ENCODE measurements around the gene INAFM2.

Gene INAFM2

DNA sequence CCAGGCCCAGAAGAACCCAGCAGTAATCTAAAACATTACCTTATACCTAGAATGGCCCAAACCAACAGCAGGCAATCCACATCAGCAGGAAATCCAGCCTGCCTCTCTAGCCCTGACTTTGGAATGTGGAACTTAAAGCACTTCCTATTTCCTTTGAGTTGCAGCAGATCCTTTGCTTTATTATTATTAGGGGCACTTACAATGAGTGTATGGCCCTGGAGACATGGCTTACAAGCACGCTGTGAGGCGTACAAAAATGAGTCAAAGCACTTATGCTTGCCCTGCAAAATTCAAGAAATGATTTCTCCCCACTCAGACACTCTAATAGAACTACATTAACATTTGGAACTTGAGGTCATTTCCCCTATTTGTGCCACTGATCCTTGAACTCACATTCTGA is 49.5 kb downstream of the INAFM2 start:
- no peak overlapping the region for H3K4me3 ChIP-seq (ENCODE audit: control insufficient read depth, low read depth, low read length)
- TF ChIP-seq, protein P1, sequence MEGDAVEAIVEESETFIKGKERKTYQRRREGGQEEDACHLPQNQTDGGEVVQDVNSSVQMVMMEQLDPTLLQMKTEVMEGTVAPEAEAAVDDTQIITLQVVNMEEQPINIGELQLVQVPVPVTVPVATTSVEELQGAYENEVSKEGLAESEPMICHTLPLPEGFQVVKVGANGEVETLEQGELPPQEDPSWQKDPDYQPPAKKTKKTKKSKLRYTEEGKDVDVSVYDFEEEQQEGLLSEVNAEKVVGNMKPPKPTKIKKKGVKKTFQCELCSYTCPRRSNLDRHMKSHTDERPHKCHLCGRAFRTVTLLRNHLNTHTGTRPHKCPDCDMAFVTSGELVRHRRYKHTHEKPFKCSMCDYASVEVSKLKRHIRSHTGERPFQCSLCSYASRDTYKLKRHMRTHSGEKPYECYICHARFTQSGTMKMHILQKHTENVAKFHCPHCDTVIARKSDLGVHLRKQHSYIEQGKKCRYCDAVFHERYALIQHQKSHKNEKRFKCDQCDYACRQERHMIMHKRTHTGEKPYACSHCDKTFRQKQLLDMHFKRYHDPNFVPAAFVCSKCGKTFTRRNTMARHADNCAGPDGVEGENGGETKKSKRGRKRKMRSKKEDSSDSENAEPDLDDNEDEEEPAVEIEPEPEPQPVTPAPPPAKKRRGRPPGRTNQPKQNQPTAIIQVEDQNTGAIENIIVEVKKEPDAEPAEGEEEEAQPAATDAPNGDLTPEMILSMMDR (conservative IDR thresholded peaks at IDR 0.05; ENCODE audit: control insufficient read depth, insufficient read depth, low read depth, low read length) = no peak
- no peak for DNase-seq (ENCODE audit: low read depth)
